Caco-2 (cell line): ENCODE measurements around the gene IGFBP2. TPM values are rescaled to one million over a fixed set of nuclear protein-coding genes. Genes with fewer than 3 reads are reported as not detected.

Source experiments
- BruUV-seq: library from RNA; stranded (reverse); fragments of 400-500 nt; replicated peaks from 2 replicates; lab custom pipeline; 2021; lab: Mats Ljungman, UMichigan
- CTCF ChIA-PET: fragments of 300-600 bp; sonication (Branson Sonifier 250); formaldehyde crosslinking; loops from one replicate; lab custom pipeline; 2022; ENCODE audit warnings: antibody characterized with exemption; lab: Charles Lee
- POLR2A ChIA-PET: fragments of 300-600 bp; sonication (Branson Sonifier 250); formaldehyde crosslinking; loops from one replicate; lab custom pipeline; 2022; ENCODE audit warnings: antibody characterized with exemption; lab: Charles Lee
- DNase-seq, 2 experiments: peaks; one replicate each; pipeline versions ENCODE4 v3.0.0 to v3.0.0-alpha.2; 2020 to 2022
- H3K27me3 ChIP-seq: replicated peaks from 2 replicates; pipeline ENCODE4 v1.6.0; 2011; ENCODE audit warnings: low read length; ENCODE audit not compliant: control insufficient read depth, insufficient read depth
- H3K36me3 ChIP-seq: 2 replicates; pipeline ENCODE4 v1.5.1; 2011; ENCODE audit warnings: low read length; ENCODE audit not compliant: control insufficient read depth, insufficient read depth
- H3K4me1 ChIP-seq: fragments of 250-450 bp; sonication (Bioruptor Pico); 2 replicates; pipeline ENCODE4 v1.5.1; 2020; ENCODE audit warnings: mild to moderate bottlenecking
- H3K4me3 ChIP-seq: 2 replicates; pipeline ENCODE4 v1.5.1; 2011; ENCODE audit warnings: low read depth, mild to moderate bottlenecking, control low read depth, low read length
- H3K9me3 ChIP-seq: fragments of 250-450 bp; sonication (Bioruptor Pico); 2 replicates; pipeline ENCODE4 v1.5.1; 2020; ENCODE audit warnings: mild to moderate bottlenecking, moderate library complexity
- H3K27ac Mint-ChIP-seq: one replicate; pipeline ENCODE4 v1.8.0; 2022; ENCODE audit warnings: mixed read lengths; ENCODE audit not compliant: unreplicated experiment
- H3K27me3 Mint-ChIP-seq: one replicate; pipeline ENCODE4 v1.8.0; 2022; ENCODE audit warnings: mixed read lengths; ENCODE audit not compliant: insufficient read depth, unreplicated experiment
- H3K36me3 Mint-ChIP-seq: one replicate; pipeline ENCODE4 v1.8.0; 2022; ENCODE audit warnings: mild to moderate bottlenecking, mixed read lengths; ENCODE audit not compliant: insufficient read depth, unreplicated experiment
- H3K4me1 Mint-ChIP-seq: one replicate; pipeline ENCODE4 v1.8.0; 2022; ENCODE audit warnings: low read depth, mixed read lengths; ENCODE audit not compliant: unreplicated experiment
- H3K4me3 Mint-ChIP-seq: one replicate; pipeline ENCODE4 v1.8.0; 2022; ENCODE audit warnings: mild to moderate bottlenecking, moderate library complexity, mixed read lengths; ENCODE audit not compliant: unreplicated experiment
- H3K9me3 Mint-ChIP-seq: one replicate; pipeline ENCODE4 v1.8.0; 2022; ENCODE audit warnings: mixed read lengths; ENCODE audit not compliant: unreplicated experiment
- intact Hi-C: fragments of 100-400 bp; cut with micrococcal nuclease; formaldehyde crosslinking; loops from one replicate; pipeline ENCODE4 v1.10.0; 2022; ENCODE audit not compliant: unreplicated experiment
- total RNA-seq: library from RNA; stranded (reverse); gene quantifications from 2 replicates; pipeline ENCODE4 v1.2.3, GENCODE V29; 2022
- TF ChIP-seq, protein P1 (sequence below), 2 experiments: fragments of 200-600 bp in 1 of 2; IDR thresholded peaks; 1 replicate in 1 of 2; 2 replicates in 1 of 2; pipeline versions ENCODE4 v1.5.1 to v1.8.0; 2011 to 2022; ENCODE audit warnings: antibody characterized with exemption in 1 of 2, control low read depth in 1 of 2, inconsistent platforms in 1 of 2, low read depth in 1 of 2, low read length in 1 of 2, mild to moderate bottlenecking in 1 of 2, moderate library complexity in 1 of 2; ENCODE audit not compliant: insufficient read depth in 1 of 2, severe bottlenecking in 1 of 2, unreplicated experiment in 1 of 2

IGFBP2 gene
- total RNA-seq, 1 experiment from 2014 or later = 6.6 TPM

DNA sequence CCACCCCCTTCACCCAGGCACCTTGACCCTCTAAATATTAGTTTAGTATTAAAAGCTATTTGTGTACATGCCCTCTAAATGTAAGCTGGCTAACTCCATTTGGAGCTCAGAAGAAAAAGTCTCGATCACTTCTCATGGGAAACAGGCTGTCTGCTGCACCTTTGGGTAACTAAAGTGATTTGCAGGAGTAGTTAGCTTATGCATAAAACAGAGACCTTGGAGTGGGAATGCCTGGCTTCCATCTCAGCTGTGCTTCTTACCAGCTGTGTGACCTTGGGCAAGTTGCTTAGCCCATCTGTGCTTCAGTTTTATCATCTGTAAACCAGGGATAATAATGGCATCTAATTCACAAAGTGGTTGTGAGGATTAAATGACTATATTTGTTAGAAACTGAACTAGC, 29.9 kb downstream of the IGFBP2 start:
- peaks cover 5% of the 10 kb centered on the region for H3K27me3 Mint-ChIP-seq
- TF ChIP-seq, protein P1, sequence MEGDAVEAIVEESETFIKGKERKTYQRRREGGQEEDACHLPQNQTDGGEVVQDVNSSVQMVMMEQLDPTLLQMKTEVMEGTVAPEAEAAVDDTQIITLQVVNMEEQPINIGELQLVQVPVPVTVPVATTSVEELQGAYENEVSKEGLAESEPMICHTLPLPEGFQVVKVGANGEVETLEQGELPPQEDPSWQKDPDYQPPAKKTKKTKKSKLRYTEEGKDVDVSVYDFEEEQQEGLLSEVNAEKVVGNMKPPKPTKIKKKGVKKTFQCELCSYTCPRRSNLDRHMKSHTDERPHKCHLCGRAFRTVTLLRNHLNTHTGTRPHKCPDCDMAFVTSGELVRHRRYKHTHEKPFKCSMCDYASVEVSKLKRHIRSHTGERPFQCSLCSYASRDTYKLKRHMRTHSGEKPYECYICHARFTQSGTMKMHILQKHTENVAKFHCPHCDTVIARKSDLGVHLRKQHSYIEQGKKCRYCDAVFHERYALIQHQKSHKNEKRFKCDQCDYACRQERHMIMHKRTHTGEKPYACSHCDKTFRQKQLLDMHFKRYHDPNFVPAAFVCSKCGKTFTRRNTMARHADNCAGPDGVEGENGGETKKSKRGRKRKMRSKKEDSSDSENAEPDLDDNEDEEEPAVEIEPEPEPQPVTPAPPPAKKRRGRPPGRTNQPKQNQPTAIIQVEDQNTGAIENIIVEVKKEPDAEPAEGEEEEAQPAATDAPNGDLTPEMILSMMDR (IDR thresholded peaks at IDR 0.05; ENCODE audit: insufficient read depth in 1 of 2, low read depth in 1 of 2, low read length in 1 of 2, severe bottlenecking in 1 of 2, unreplicated experiment in 1 of 2) = no peak
- no peaks in the 10 kb centered on the region for H3K36me3 ChIP-seq
- CTCF ChIA-PET = interaction anchor here (1.4 to 1.8 kb wide), 2 partner anchors 144 to 150 kb away, joined by 4 to 5 read pairs; no protein-coding TSS in a partner anchor
- H3K27ac Mint-ChIP-seq = no peak overlapping the region
- H3K36me3 Mint-ChIP-seq = peaks cover 5% of the 10 kb centered on the region
- H3K4me3 ChIP-seq = no peak overlapping the region
- POLR2A ChIA-PET = no interaction called here
- H3K9me3 ChIP-seq = no peaks in the 10 kb centered on the region
- DNase-seq = no peak
- no peak overlapping the region for H3K4me3 Mint-ChIP-seq
- H3K4me1 ChIP-seq = no peaks in the 10 kb centered on the region
- intact Hi-C loops = loop anchor here (10.0 kb wide), 1 partner anchor 248 kb away; the partner anchor contains the start of gene SMARCAL1
- no peaks in the 10 kb centered on the region for H3K27me3 ChIP-seq
- H3K9me3 Mint-ChIP-seq = no peaks in the 10 kb centered on the region
- no TSS peak for BruUV-seq
- no peaks in the 10 kb centered on the region for H3K4me1 Mint-ChIP-seq

DNA sequence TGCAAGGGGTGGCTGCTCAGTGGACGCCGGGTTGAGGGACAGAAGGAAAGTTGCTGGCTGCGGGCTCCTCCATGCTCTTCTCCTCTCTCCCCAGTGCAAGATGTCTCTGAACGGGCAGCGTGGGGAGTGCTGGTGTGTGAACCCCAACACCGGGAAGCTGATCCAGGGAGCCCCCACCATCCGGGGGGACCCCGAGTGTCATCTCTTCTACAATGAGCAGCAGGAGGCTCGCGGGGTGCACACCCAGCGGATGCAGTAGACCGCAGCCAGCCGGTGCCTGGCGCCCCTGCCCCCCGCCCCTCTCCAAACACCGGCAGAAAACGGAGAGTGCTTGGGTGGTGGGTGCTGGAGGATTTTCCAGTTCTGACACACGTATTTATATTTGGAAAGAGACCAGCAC, 30.6 kb downstream of the IGFBP2 start:
- no peaks in the 10 kb centered on the region for H3K4me1 Mint-ChIP-seq
- no peaks in the 10 kb centered on the region for H3K9me3 ChIP-seq
- peaks cover 5% of the 10 kb centered on the region for H3K36me3 Mint-ChIP-seq
- POLR2A ChIA-PET = no interaction called here
- no peak overlapping the region for H3K4me3 Mint-ChIP-seq
- no peaks in the 10 kb centered on the region for H3K9me3 Mint-ChIP-seq
- TF ChIP-seq, protein P1 (IDR thresholded peaks at IDR 0.05; ENCODE audit: insufficient read depth in 1 of 2, low read depth in 1 of 2, low read length in 1 of 2, severe bottlenecking in 1 of 2, unreplicated experiment in 1 of 2) = no peak
- no TSS peak for BruUV-seq
- peaks cover 10% of the 10 kb centered on the region for H3K27me3 Mint-ChIP-seq
- H3K27ac Mint-ChIP-seq = no peak overlapping the region
- H3K36me3 ChIP-seq = no peaks in the 10 kb centered on the region
- H3K4me3 ChIP-seq = no peak overlapping the region
- no peak for DNase-seq
- no peaks in the 10 kb centered on the region for H3K27me3 ChIP-seq
- CTCF ChIA-PET = interaction anchor here (1.8 kb wide), 1 partner anchor 144 kb away, joined by 5 read pairs; no protein-coding TSS in a partner anchor
- H3K4me1 ChIP-seq = no peaks in the 10 kb centered on the region
- intact Hi-C loops = loop anchor here (10.0 kb wide), 1 partner anchor 249 kb away; the partner anchor contains the start of gene SMARCAL1

DNA sequence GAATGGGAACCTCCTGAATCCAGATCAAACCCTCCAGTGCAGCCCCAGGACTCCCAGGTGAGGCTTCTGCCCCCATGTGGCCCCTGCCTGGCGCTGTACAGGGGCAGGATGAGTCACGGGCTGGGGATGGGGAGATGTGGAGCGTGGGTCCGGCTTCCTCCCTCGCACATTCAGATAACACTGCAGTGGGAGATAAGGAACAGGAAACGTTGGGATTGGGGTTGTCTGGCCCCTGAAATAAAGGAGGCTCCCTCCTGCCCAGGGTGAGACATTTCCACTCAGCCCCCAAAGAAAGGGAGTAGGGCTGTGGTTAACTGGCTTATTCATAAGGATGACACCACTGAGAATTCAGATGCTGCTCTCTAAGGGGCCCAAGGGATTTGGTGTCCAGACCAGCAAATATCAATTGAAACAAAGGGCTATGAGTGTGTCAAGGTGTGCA, 31.4 kb downstream of the IGFBP2 start:
- H3K27me3 ChIP-seq = no peaks in the 10 kb centered on the region
- Mint-ChIP-seq H3K4me1 (no peaks in the 10 kb centered on the region), H3K4me3 (no peak overlapping the region), H3K27me3 (peaks cover 17% of the 10 kb centered on the region), H3K27ac (no peak overlapping the region), H3K36me3 (peaks cover 5% of the 10 kb centered on the region), H3K9me3 (no peaks in the 10 kb centered on the region)
- intact Hi-C loops = loop anchor here (10.0 kb wide), 1 partner anchor 250 kb away; the partner anchor contains the start of gene SMARCAL1
- H3K9me3 ChIP-seq = no peaks in the 10 kb centered on the region
- H3K4me1 ChIP-seq = no peaks in the 10 kb centered on the region
- H3K36me3 ChIP-seq = no peaks in the 10 kb centered on the region
- TF ChIP-seq, protein P1 (IDR thresholded peaks at IDR 0.05; ENCODE audit: insufficient read depth in 1 of 2, low read depth in 1 of 2, low read length in 1 of 2, severe bottlenecking in 1 of 2, unreplicated experiment in 1 of 2) = peak in 1 of 2 experiments; percentile 28
- DNase-seq = no peak
- H3K4me3 ChIP-seq = no peak overlapping the region
- POLR2A ChIA-PET = no interaction called here
- CTCF ChIA-PET = interaction anchor here (0.6 to 4.5 kb wide), 2 partner anchors 145 to 986 kb away, joined by 3 to 70 read pairs; no protein-coding TSS in a partner anchor
- no TSS peak for BruUV-seq
